WERI-Rb-1 (cell line): ENCODE data around the gene HMCN2.
A peak's percentile ranks its signal among the peaks of the same experiment; 100 is the strongest.

Source experiments
- DNase-seq: peaks from one replicate; pipeline ENCODE4 v3.0.0-alpha.2; 2020
- H3K27ac ChIP-seq: fragments of 250-450 bp; sonication (Bioruptor Pico); 2 replicates; pipeline ENCODE4 v1.5.1; 2020; ENCODE audit warnings: mild to moderate bottlenecking, moderate library complexity
- H3K27me3 ChIP-seq: fragments of 250-450 bp; sonication (Bioruptor Pico); 2 replicates; pipeline ENCODE4 v1.5.1; 2021; ENCODE audit warnings: mild to moderate bottlenecking, low read depth, moderate library complexity; ENCODE audit not compliant: insufficient read depth, severe bottlenecking
- H3K36me3 ChIP-seq: fragments of 250-450 bp; sonication (Bioruptor Pico); 2 replicates; pipeline ENCODE4 v1.5.1; 2020; ENCODE audit warnings: mild to moderate bottlenecking, moderate library complexity
- H3K4me3 ChIP-seq: 2 replicates; pipeline ENCODE4 v1.5.1; 2011; ENCODE audit warnings: low read depth, mild to moderate bottlenecking, control low read depth, low read length
- H3K9me3 ChIP-seq: fragments of 250-450 bp; sonication (Bioruptor Pico); 2 replicates; pipeline ENCODE4 v1.5.1; 2021; ENCODE audit warnings: mild to moderate bottlenecking, moderate library complexity; ENCODE audit not compliant: severe bottlenecking
- TF ChIP-seq, protein P1 (sequence below): IDR thresholded peaks from 2 replicates; pipeline ENCODE4 v1.5.1; 2011; ENCODE audit warnings: low read depth, mild to moderate bottlenecking, control low read depth, inconsistent platforms, low read length

Gene HMCN2

GRCh38 chr9:130410443-130410842 lies 144.9 kb downstream of the HMCN2 start:
- Histone ChIP-seq H3K27me3 (no peaks in the 10 kb centered on the region), H3K27ac (no peak overlapping the region), H3K4me3 (no peak overlapping the region), H3K9me3 (peaks cover 4% of the 10 kb centered on the region), H3K36me3 (no peaks in the 10 kb centered on the region)
- no peak for DNase-seq
- TF ChIP-seq, protein P1, sequence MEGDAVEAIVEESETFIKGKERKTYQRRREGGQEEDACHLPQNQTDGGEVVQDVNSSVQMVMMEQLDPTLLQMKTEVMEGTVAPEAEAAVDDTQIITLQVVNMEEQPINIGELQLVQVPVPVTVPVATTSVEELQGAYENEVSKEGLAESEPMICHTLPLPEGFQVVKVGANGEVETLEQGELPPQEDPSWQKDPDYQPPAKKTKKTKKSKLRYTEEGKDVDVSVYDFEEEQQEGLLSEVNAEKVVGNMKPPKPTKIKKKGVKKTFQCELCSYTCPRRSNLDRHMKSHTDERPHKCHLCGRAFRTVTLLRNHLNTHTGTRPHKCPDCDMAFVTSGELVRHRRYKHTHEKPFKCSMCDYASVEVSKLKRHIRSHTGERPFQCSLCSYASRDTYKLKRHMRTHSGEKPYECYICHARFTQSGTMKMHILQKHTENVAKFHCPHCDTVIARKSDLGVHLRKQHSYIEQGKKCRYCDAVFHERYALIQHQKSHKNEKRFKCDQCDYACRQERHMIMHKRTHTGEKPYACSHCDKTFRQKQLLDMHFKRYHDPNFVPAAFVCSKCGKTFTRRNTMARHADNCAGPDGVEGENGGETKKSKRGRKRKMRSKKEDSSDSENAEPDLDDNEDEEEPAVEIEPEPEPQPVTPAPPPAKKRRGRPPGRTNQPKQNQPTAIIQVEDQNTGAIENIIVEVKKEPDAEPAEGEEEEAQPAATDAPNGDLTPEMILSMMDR: no peak

GRCh38 chr9:130411566-130411915 lies 146.0 kb downstream of the HMCN2 start:
- H3K4me3 ChIP-seq: no peak overlapping the region
- no peak for DNase-seq
- peaks cover 4% of the 10 kb centered on the region for H3K9me3 ChIP-seq
- H3K27ac ChIP-seq: no peak overlapping the region
- no peaks in the 10 kb centered on the region for H3K27me3 ChIP-seq
- TF ChIP-seq, protein P1: no peak
- H3K36me3 ChIP-seq: no peaks in the 10 kb centered on the region

DNA sequence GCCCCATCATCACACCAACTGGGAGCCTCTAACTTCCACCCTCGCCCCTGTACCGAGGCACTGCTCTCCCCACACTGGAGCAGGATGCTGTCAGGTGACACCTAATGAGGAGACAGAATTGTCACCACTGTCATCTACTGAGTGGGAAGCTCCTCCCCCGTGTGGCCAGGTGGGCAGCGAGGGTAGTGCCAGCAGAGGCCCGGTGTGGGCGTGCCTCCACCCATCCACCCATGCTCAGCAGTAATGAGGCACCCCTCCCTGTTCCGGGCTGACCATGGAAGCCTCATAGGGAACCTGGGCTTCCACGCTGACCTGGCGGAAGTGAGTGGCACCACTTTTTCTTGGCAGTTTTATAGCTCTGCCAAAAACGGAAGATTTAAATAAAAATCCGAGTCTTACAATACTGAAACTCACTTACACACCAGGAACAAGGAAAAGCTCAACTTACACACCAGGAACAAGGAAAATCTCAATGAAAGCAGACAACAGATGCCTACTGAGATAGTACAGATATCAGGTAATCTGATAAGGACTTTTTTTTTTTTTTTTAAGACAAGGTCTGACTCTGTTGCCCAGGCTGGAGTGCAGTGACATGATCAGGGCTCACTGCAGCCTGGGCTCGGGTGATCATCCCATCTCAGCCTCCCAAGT lies 148.6 kb downstream of the HMCN2 start:
- Histone ChIP-seq H3K9me3 (no peaks in the 10 kb centered on the region), H3K4me3 (no peak overlapping the region), H3K27me3 (no peaks in the 10 kb centered on the region), H3K36me3 (no peaks in the 10 kb centered on the region), H3K27ac (no peak overlapping the region)
- no peak for DNase-seq
- TF ChIP-seq, protein P1: no peak

DNA sequence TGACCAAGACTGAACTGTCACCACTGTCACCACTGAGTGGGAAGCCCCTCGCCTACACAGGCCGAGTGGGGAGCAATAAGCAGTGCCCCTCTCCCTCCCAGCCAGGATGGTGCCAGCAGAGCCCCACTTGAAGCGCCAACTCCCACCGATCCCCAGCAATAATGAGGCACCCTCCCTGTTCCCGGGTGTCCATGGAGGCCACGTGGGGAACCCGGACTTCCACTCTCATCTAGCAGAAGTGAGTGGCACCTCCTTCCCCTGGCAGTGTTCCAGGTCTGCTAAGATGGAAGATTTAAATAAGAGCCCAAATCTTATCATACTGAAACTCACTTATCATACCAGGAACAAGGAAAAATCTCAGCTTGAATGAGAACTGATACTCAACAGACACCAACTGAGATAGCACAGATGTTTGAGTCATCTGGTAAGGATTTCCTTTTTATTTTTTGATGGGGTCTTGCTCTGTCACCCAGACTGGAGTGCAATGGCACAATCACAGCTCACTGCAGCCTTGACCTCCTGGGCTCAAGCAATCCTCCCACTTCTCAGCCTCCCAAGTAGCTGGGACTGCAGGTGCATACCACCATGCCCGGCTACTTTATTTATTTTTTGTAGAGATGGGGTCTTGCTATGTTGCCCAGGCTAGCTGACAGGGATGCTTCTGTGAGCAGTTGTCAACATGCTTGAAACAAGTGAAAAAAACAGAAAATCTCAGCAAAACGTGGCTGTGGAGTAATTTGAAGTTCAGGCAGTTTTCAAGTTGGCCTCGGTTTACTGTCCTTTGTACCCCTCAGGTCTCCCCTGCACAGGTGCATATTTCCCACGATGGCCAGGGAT lies 149.6 kb downstream of the HMCN2 start:
- Histone ChIP-seq H3K9me3 (no peaks in the 10 kb centered on the region), H3K4me3 (no peak overlapping the region), H3K27me3 (no peaks in the 10 kb centered on the region), H3K36me3 (no peaks in the 10 kb centered on the region), H3K27ac (no peak overlapping the region)
- TF ChIP-seq, protein P1: no peak
- no peak for DNase-seq

DNA sequence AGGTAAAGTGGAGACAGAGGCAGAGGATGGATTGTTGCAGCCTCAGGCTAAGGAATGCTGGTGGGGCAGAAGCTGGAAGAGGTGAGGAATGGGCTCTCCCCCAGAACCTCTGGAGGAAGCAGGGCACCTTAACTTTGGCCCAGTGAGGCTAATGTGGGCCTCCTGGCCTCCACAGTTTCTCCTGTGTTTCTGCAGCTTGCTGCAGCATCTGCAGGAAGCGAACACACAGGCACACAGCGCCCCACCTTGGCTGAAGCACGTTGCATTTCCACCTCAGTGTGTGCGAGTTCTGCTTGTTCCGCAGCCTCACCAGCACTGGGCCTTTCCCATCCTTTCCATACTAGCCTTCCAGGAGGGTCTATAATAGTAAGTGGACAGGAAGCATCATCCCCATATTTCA lies 152.0 kb downstream of the HMCN2 start:
- no peak for DNase-seq
- TF ChIP-seq, protein P1: peak; percentile 67

More for the DNA sequence above, 152.0 kb downstream of the HMCN2 start:
- no peaks in the 10 kb centered on the region for H3K9me3 ChIP-seq
- no peaks in the 10 kb centered on the region for H3K27me3 ChIP-seq
- H3K27ac ChIP-seq: no peak overlapping the region
- no peaks in the 10 kb centered on the region for H3K36me3 ChIP-seq
- no peak overlapping the region for H3K4me3 ChIP-seq
